CD14-positive monocyte (primary cell): ENCODE measurements around the gene NIN. TPM values are rescaled to one million over a fixed set of nuclear protein-coding genes. Genes with fewer than 3 reads are reported as not detected.

ENCODE experiments used
- DNase-seq, 3 donors: peaks; one replicate each; pipeline ENCODE4 v3.0.0-alpha.2; 2011 to 2022
- H2AFZ ChIP-seq: 2 replicates; pipeline ENCODE4 v1.6.0; 2012; ENCODE audit warnings: mild to moderate bottlenecking, low read depth, low read length, inconsistent platforms; ENCODE audit not compliant: insufficient read depth, poor library complexity, severe bottlenecking
- H3K27ac ChIP-seq, 2 donors: 1 replicate in 1 of 2; 2 replicates in 1 of 2; pipeline ENCODE4 v1.5.1; 2012 to 2013; ENCODE audit warnings: low read length in 2 of 2, control low read depth in 1 of 2, inconsistent platforms in 1 of 2, low read depth in 1 of 2, mild to moderate bottlenecking in 1 of 2
- H3K27me3 ChIP-seq, 2 donors: one replicate each; pipeline versions ENCODE4 v1.6.0 to v1.6.1; 2011 to 2013; ENCODE audit warnings: low read length in 2 of 2; ENCODE audit not compliant: control insufficient read depth in 2 of 2, insufficient read depth in 2 of 2
- H3K36me3 ChIP-seq, 2 donors: replicated peaks in 1 of 2; 1 replicate in 1 of 2; 2 replicates in 1 of 2; pipeline versions ENCODE4 v1.5.1 to v1.6.1; 2012 to 2013; ENCODE audit warnings: low read length in 2 of 2, control low read depth in 1 of 2, inconsistent platforms in 1 of 2, mild to moderate bottlenecking in 1 of 2; ENCODE audit not compliant: insufficient read depth in 2 of 2, control insufficient read depth in 1 of 2
- H3K4me1 ChIP-seq, 2 donors: 1 replicate in 1 of 2; 2 replicates in 1 of 2; pipeline versions ENCODE4 v1.5.1 to v1.6.1; 2012 to 2013; ENCODE audit warnings: low read length in 2 of 2, control low read depth in 1 of 2, inconsistent platforms in 1 of 2, mild to moderate bottlenecking in 1 of 2, moderate library complexity in 1 of 2; ENCODE audit not compliant: insufficient read depth in 2 of 2, control insufficient read depth in 1 of 2
- H3K4me2 ChIP-seq: replicated peaks from 2 replicates; pipeline ENCODE3; 2012; ENCODE audit warnings: low read length, moderate library complexity, mild to moderate bottlenecking; ENCODE audit not compliant: poor library complexity, severe bottlenecking; ENCODE audit errors: extremely low read depth
- H3K4me3 ChIP-seq, 3 experiments: fragments of 200-600 bp in 1 of 3; sonication (generic) in 1 of 3; replicated peaks in 1 of 3; 1 replicate in 2 of 3; 2 replicates in 1 of 3; pipeline ENCODE4 v1.5.1; 2011 to 2013; ENCODE audit warnings: low read length in 3 of 3, mild to moderate bottlenecking in 3 of 3, control low read depth in 2 of 3, low read depth in 2 of 3, inconsistent platforms in 1 of 3, moderate library complexity in 1 of 3
- H3K79me2 ChIP-seq: 2 replicates; pipeline ENCODE4 v1.6.0; 2012; ENCODE audit warnings: mild to moderate bottlenecking, control low read depth, inconsistent platforms, low read length, moderate library complexity; ENCODE audit not compliant: insufficient read depth
- H3K9ac ChIP-seq: 2 replicates; pipeline ENCODE4 v1.6.0; 2017; ENCODE audit warnings: low read length, mild to moderate bottlenecking; ENCODE audit not compliant: insufficient read depth, poor library complexity, severe bottlenecking
- H3K9me3 ChIP-seq, 2 donors: replicated peaks in 1 of 2; 1 replicate in 1 of 2; 2 replicates in 1 of 2; pipeline versions ENCODE4 v1.5.1 to v1.6.1; 2012 to 2013; ENCODE audit warnings: low read length in 2 of 2, control low read depth in 1 of 2; ENCODE audit not compliant: control insufficient read depth in 1 of 2, insufficient read depth in 1 of 2
- H4K20me1 ChIP-seq: 2 replicates; pipeline ENCODE4 v1.6.0; 2012; ENCODE audit warnings: mild to moderate bottlenecking, low read length, control low read depth, moderate library complexity; ENCODE audit not compliant: insufficient read depth
- H3K27ac Mint-ChIP-seq, 7 donors: one replicate each; pipeline ENCODE4 v1.8.0; 2020; ENCODE audit warnings: mild to moderate bottlenecking in 7 of 7, mixed read lengths in 7 of 7, moderate library complexity in 6 of 7, inconsistent platforms in 2 of 7
- H3K27me3 Mint-ChIP-seq, 3 donors: one replicate each; pipeline ENCODE4 v1.8.0; 2021 to 2022; ENCODE audit warnings: low read depth in 3 of 3, mild to moderate bottlenecking in 3 of 3, mixed read lengths in 3 of 3, moderate library complexity in 3 of 3, inconsistent platforms in 1 of 3
- H3K36me3 Mint-ChIP-seq, 2 donors: one replicate each; pipeline ENCODE4 v1.8.0; 2020; ENCODE audit warnings: mixed read lengths in 2 of 2, inconsistent platforms in 1 of 2, mild to moderate bottlenecking in 1 of 2
- H3K4me1 Mint-ChIP-seq: one replicate; pipeline ENCODE4 v1.8.0; 2020; ENCODE audit warnings: mild to moderate bottlenecking, mixed read lengths
- H3K4me3 Mint-ChIP-seq, 2 donors: one replicate each; pipeline ENCODE4 v1.8.0; 2020; ENCODE audit warnings: mild to moderate bottlenecking in 2 of 2, mixed read lengths in 2 of 2, moderate library complexity in 1 of 2
- H3K9me3 Mint-ChIP-seq, 7 donors: one replicate each; pipeline ENCODE4 v1.8.0; 2020 to 2022; ENCODE audit warnings: mixed read lengths in 7 of 7, mild to moderate bottlenecking in 6 of 7, moderate library complexity in 6 of 7, inconsistent platforms in 2 of 7
- WGBS: methylation state at CpG from one replicate; pipeline ENCODE4 v1.1.5; 2013; ENCODE audit warnings: missing lambda C conversion rate; ENCODE audit not compliant: insufficient coverage; 5-methylcytosine and 5-hydroxymethylcytosine counted together
- intact Hi-C, 2 donors: fragments of 100-400 bp; cut with micrococcal nuclease; formaldehyde crosslinking; loops; one replicate each; pipeline versions ENCODE4 v1.15.0 to v1.15.1; 2023
- polyA plus RNA-seq, 3 donors: library from polyadenylated mRNA; depleted of rRNA in 1 of 3; unstranded in 2 of 3; stranded (reverse) in 1 of 3; fragments of 300-500 nt in 2 of 3; fragments of >200 nt in 1 of 3; fragmentation: Illumina TruSeq in 2 of 3; gene quantifications; 1 replicate in 2 of 3; 2 replicates in 1 of 3; pipeline ENCODE4 v1.2.3, GENCODE V29; 2012 to 2021
- TF ChIP-seq, protein P1 (sequence below): fragments of 200-600 bp; IDR thresholded peaks from one replicate; pipeline ENCODE4 v1.8.0; 2022; ENCODE audit warnings: antibody characterized with exemption, mild to moderate bottlenecking

Gene NIN
- polyA plus RNA-seq, 3 donors, result 15.3 to 29.1 (median 26.5) TPM

DNA sequence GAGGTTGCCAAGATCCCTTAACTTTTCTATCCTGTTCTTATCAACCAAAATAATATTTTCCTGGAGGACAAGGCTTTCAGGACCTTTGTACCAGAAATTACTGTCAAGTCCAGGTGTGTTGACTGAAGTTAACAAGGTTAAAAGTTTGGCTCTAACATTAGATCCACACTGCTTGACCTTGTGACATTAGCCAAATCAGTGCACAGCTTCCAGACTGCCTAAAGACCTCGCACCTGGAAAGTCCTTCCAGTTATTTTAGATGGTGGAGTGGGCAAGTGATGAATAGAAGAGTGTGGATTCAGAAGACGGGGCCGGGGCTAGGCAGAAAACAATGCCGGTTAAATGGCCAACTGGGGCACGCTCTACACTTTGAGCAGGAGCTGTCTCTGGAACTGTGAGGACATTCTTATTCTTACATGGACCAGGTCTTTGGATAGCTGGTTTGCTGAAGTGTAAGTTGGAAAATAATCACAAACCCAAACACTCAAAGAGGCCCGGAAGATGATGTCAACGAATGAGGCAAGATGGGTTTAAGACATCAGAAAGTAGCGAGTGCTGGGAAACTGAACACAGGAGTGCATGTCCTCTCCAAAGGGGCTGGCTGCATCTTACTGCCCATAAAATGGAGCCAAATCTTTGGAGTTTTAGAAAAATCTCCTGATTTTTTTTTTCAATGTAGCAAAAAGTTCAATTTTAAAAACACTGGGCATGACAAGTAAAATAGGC, 56.3 kb downstream of the NIN start:
- peak overlapping the region in 1 of 2 donors; percentile 6 for H3K27ac ChIP-seq
- peaks cover 0 to 4% of the 10 kb centered on the region in 2 donors for H3K4me1 ChIP-seq
- peaks cover 75 to 83% of the 10 kb centered on the region in 2 donors for H3K36me3 ChIP-seq
- peaks cover 72 to 77% of the 10 kb centered on the region in 2 donors for H3K36me3 Mint-ChIP-seq
- H3K27me3 Mint-ChIP-seq, result no peaks in the 10 kb centered on the region
- no CpG with 5 or more reads among the region's 8 CpGs for WGBS
- H3K4me1 Mint-ChIP-seq, result peaks cover 12% of the 10 kb centered on the region
- TF ChIP-seq, protein P1, sequence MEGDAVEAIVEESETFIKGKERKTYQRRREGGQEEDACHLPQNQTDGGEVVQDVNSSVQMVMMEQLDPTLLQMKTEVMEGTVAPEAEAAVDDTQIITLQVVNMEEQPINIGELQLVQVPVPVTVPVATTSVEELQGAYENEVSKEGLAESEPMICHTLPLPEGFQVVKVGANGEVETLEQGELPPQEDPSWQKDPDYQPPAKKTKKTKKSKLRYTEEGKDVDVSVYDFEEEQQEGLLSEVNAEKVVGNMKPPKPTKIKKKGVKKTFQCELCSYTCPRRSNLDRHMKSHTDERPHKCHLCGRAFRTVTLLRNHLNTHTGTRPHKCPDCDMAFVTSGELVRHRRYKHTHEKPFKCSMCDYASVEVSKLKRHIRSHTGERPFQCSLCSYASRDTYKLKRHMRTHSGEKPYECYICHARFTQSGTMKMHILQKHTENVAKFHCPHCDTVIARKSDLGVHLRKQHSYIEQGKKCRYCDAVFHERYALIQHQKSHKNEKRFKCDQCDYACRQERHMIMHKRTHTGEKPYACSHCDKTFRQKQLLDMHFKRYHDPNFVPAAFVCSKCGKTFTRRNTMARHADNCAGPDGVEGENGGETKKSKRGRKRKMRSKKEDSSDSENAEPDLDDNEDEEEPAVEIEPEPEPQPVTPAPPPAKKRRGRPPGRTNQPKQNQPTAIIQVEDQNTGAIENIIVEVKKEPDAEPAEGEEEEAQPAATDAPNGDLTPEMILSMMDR, result no peak
- no peaks in the 10 kb centered on the region for H3K9me3 ChIP-seq
- no peaks in the 10 kb centered on the region for H3K27me3 ChIP-seq
- no peaks in the 10 kb centered on the region for H3K9me3 Mint-ChIP-seq
- no peak overlapping the region for H3K4me2 ChIP-seq
- H4K20me1 ChIP-seq, result peaks cover 41% of the 10 kb centered on the region
- peaks cover 4% of the 10 kb centered on the region for H3K79me2 ChIP-seq
- peak overlapping the region in 1 of 7 donors; percentile 15 for H3K27ac Mint-ChIP-seq
- no peak overlapping the region for H2AFZ ChIP-seq
- no peak overlapping the region for H3K4me3 Mint-ChIP-seq
- no peak overlapping the region for H3K9ac ChIP-seq
- no peak overlapping the region for H3K4me3 ChIP-seq
- DNase-seq, result no peak
- intact Hi-C loops, result loop anchor here in 1 of 2 donors (10.0 kb wide), 1 partner anchor 240 kb away; the partner anchor contains the start of gene MAP4K5

DNA sequence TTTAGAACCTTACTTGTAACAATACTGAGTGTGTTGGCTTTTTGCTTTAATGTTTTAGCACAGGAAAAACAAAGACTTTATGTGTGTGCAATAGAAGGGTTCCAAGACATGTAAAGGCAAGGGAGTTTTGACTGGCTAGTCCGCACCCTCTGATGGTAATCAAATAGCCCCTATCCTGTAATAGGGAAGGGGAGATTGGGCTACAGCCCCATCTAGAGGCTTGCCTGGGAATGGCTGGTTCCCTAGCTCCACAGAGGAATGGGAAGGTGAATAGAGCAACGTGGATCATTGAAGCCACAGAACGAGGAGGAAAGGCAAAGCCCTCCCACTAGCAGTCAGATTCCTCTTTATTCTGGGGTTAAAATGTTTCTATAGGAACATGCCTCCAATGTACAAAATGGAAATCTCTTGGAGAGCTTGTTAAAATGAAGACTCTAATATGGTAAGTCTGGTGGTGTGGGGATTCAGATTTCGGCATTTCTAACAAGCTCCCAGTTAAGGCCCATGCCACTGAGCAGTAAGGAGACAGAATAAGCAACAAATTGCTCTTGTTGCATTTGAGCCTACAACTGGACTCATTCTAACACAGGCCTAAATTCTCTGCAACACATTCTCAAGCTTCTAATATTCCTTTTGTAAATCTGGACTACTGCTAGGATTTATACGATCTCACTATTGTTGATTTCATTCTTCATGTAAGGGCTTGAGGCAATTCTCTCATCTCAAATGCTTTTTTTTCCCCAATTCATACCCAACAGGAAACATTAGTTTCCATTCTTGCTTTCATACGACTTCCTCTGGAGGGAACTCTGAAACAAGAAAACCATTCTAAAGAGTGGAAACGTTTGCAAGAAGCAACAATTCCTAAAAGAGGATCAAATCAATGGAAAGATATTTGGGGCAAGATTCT, 57.1 kb downstream of the NIN start:
- WGBS, result no CpG with 5 or more reads among the region's 7 CpGs
- H2AFZ ChIP-seq, result no peak overlapping the region
- no peak overlapping the region for H3K9ac ChIP-seq
- Mint-ChIP-seq H3K36me3 (peaks cover 79 to 85% of the 10 kb centered on the region in 2 donors), H3K4me1 (peaks cover 3% of the 10 kb centered on the region), H3K27ac (peak overlapping the region in 3 of 7 donors; percentile 25 to 66 (median 32)), H3K4me3 (no peak overlapping the region), H3K9me3 (no peaks in the 10 kb centered on the region), H3K27me3 (no peaks in the 10 kb centered on the region)
- intact Hi-C loops, result loop anchor here in 1 of 2 donors (10.0 kb wide), 1 partner anchor 239 kb away; the partner anchor contains the start of gene MAP4K5
- H3K27me3 ChIP-seq, result no peaks in the 10 kb centered on the region
- peak in 1 of 3 donors; percentile 10 for DNase-seq
- TF ChIP-seq, protein P1, result peak; percentile 78
- H3K27ac ChIP-seq, result peak overlapping the region in 1 of 2 donors; percentile 6
- no peak overlapping the region for H3K4me2 ChIP-seq
- H3K36me3 ChIP-seq, result peaks cover 82 to 91% of the 10 kb centered on the region in 2 donors
- no peak overlapping the region for H3K4me3 ChIP-seq
- H4K20me1 ChIP-seq, result peaks cover 42% of the 10 kb centered on the region
- H3K9me3 ChIP-seq, result no peaks in the 10 kb centered on the region
- no peaks in the 10 kb centered on the region for H3K4me1 ChIP-seq
- H3K79me2 ChIP-seq, result peaks cover 4% of the 10 kb centered on the region
